ENCODE results near the gene CT55.

GRCh38 chrX:135178636-135179035 is 7.4 kb upstream of the CT55 start:
- TF ChIP-seq CTCF (conservative IDR thresholded peaks at IDR 0.05; ENCODE audit: low read depth, low read length) (no peak), EZH2 (IDR thresholded peaks at IDR 0.05; ENCODE audit: borderline replicate concordance, low read depth, low read length, poor library complexity, severe bottlenecking) (no peak)
